ENCODE results near the gene OR5AR1.
"Not testable (repeated sequence)": the region's sequence is repeated elsewhere in the genome, so short reads cannot be mapped to it uniquely, and the experiment has no call there.

OR5AR1 gene

GRCh38 chr11:56663386-56663785 lies at the start of gene OR5AR1:
Gene OR5AR1, plus strand, starts transcription at chr11:56663686. Its CDS starts 0 bp downstream, at chr11:56663686.
- no peak for DNase-seq

- no peak for DNase-seq
Measured at GRCh38 chr11:56624661-56625110, 38.8 kb upstream of the OR5AR1 start.

- no peak for DNase-seq
Measured at GRCh38 chr11:56625946-56626345, 37.5 kb upstream of the OR5AR1 start.

- DNase-seq = no peak
Measured at GRCh38 chr11:56632329-56632728, 31.2 kb upstream of the OR5AR1 start.

GRCh38 chr11:56636861-56637260 lies 26.6 kb upstream of the OR5AR1 start:
- no peak for DNase-seq

- no peak for DNase-seq
Measured at GRCh38 chr11:56637500-56637899, 26.0 kb upstream of the OR5AR1 start.

- no peak for DNase-seq
Measured at GRCh38 chr11:56642339-56642738, 21.1 kb upstream of the OR5AR1 start, which contains the start of gene OR5AP2. Gene OR5AP2, minus strand, starts transcription at chr11:56642439. Its CDS starts 0 bp downstream, at chr11:56642439.

GRCh38 chr11:56659755-56660154 lies 3.7 kb upstream of the OR5AR1 start:
- DNase-seq = no peak

- no peak for DNase-seq
Measured at GRCh38 chr11:56670984-56671383, 7.5 kb downstream of the OR5AR1 start.

GRCh38 chr11:56688554-56689100 lies 25.1 kb downstream of the OR5AR1 start:
- DNase-seq = no peak

GRCh38 chr11:56691179-56691578 lies 27.7 kb downstream of the OR5AR1 start:
- not testable (repeated sequence) for DNase-seq

- no peak for DNase-seq
Measured at GRCh38 chr11:56693428-56693827, 29.9 kb downstream of the OR5AR1 start.

GRCh38 chr11:56698795-56699194 lies 35.3 kb downstream of the OR5AR1 start, which contains the start of gene OR9G1:
Gene OR9G1, plus strand, starts transcription at chr11:56699095. Its CDS starts 1,293 bp downstream, at chr11:56700388.
- no peak for DNase-seq

- no peak for DNase-seq
Measured at GRCh38 chr11:56700242-56700913, 36.9 kb downstream of the OR5AR1 start.

GRCh38 chr11:56700914-56701485 lies 37.5 kb downstream of the OR5AR1 start:
- no peak for DNase-seq

GRCh38 chr11:56705784-56706396 lies 42.4 kb downstream of the OR5AR1 start:
- DNase-seq = no peak

GRCh38 chr11:56706486-56706885 lies 43.0 kb downstream of the OR5AR1 start:
- DNase-seq = no peak

- DNase-seq = no peak
Measured at GRCh38 chr11:56714206-56714605, 50.7 kb downstream of the OR5AR1 start.

All from activated CD4-positive, alpha-beta T cell treated with anti-CD3 and anti-CD28 coated beads, Interleukin-2, amount 50 U/mL, for 48 hours (primary cell).